WTC11 (cell line): ENCODE results near the gene LARGE1. TPM values are rescaled to one million over a fixed set of nuclear protein-coding genes. Genes with fewer than 3 reads are reported as not detected.

ENCODE experiments used
- ATAC-seq: fragments of 200-7000 bp; cut with Tn5 transposase; 2 replicates; pipeline ENCODE4 v1.10.0; 2021; ENCODE audit warnings: mild to moderate bottlenecking, moderate library complexity
- CTCF ChIA-PET: fragments of 300-600 bp; sonication (Branson Sonifier 250); formaldehyde crosslinking; loops from one replicate; lab custom pipeline; 2021; ENCODE audit warnings: antibody characterized with exemption; lab: Charles Lee
- POLR2A ChIA-PET: fragments of 350-600 bp; sonication (Branson Sonifier 250); formaldehyde crosslinking; loops from one replicate; lab custom pipeline; 2021; ENCODE audit warnings: antibody characterized with exemption; lab: Charles Lee
- DNase-seq: peaks from one replicate; pipeline ENCODE4 v3.0.0; 2021; ENCODE audit warnings: low spot score
- H3K27ac Mint-ChIP-seq: 2 replicates; pipeline ENCODE4 v1.8.0; 2021; ENCODE audit warnings: mixed read lengths
- H3K27me3 Mint-ChIP-seq: 2 replicates; pipeline ENCODE4 v1.8.0; 2021; ENCODE audit warnings: low read depth, mild to moderate bottlenecking, moderate library complexity, mixed read lengths
- H3K36me3 Mint-ChIP-seq: 2 replicates; pipeline ENCODE4 v1.8.0; 2021; ENCODE audit warnings: mixed read lengths
- H3K4me1 Mint-ChIP-seq: 2 replicates; pipeline ENCODE4 v1.8.0; 2022; ENCODE audit warnings: mixed read lengths
- H3K4me3 Mint-ChIP-seq: 2 replicates; pipeline ENCODE4 v1.8.0; 2021; ENCODE audit warnings: mild to moderate bottlenecking, moderate library complexity, mixed read lengths
- H3K9me3 Mint-ChIP-seq: 2 replicates; pipeline ENCODE4 v1.8.0; 2021; ENCODE audit warnings: mixed read lengths
- CREM ChIP-seq: sonication (generic); formaldehyde crosslinking; IDR thresholded peaks from 2 replicates; pipeline ENCODE4 v1.8.1; 2022; ENCODE audit warnings: mild to moderate bottlenecking, missing genetic modification reagents, moderate library complexity
- FOXJ3 ChIP-seq: sonication (generic); formaldehyde crosslinking; IDR thresholded peaks from 2 replicates; pipeline ENCODE4 v1.9.0; 2021; ENCODE audit warnings: missing genetic modification reagents, mild to moderate bottlenecking, borderline replicate concordance
- GTF2I ChIP-seq: fragments of 250-450 bp; sonication (Bioruptor Pico); conservative IDR thresholded peaks from 2 replicates; pipeline ENCODE4 v1.4.0; 2021; ENCODE audit warnings: mild to moderate bottlenecking
- HMGA2 ChIP-seq: fragments of 250-450 bp; sonication (Bioruptor Pico); IDR thresholded peaks from 2 replicates; pipeline ENCODE4 v1.4.0; 2021; ENCODE audit warnings: mild to moderate bottlenecking, moderate library complexity
- IRF2 ChIP-seq: sonication (generic); formaldehyde crosslinking; IDR thresholded peaks from 2 replicates; pipeline ENCODE4 v1.8.0; 2022; ENCODE audit warnings: low read depth, missing genetic modification reagents, borderline replicate concordance
- KAT7 ChIP-seq: sonication (generic); formaldehyde crosslinking; IDR thresholded peaks from 2 replicates; pipeline ENCODE4 v1.8.1; 2023; ENCODE audit warnings: missing genetic modification reagents, mild to moderate bottlenecking, borderline replicate concordance
- SMAD4 ChIP-seq: sonication (generic); formaldehyde crosslinking; IDR thresholded peaks from 2 replicates; pipeline ENCODE4 v1.8.0; 2022; ENCODE audit warnings: mild to moderate bottlenecking, missing genetic modification reagents
- SP1 ChIP-seq: sonication (generic); formaldehyde crosslinking; conservative IDR thresholded peaks from 2 replicates; pipeline ENCODE4 v1.8.1; 2022; ENCODE audit warnings: missing genetic modification reagents
- ZNF138 ChIP-seq: sonication (generic); formaldehyde crosslinking; conservative IDR thresholded peaks from 2 replicates; pipeline ENCODE4 v1.8.1; 2022; ENCODE audit warnings: mild to moderate bottlenecking, moderate library complexity, missing genetic modification reagents
- ZNF317 ChIP-seq: sonication (generic); formaldehyde crosslinking; IDR thresholded peaks from 2 replicates; pipeline ENCODE4 v1.8.1; 2023; ENCODE audit warnings: low read depth, mild to moderate bottlenecking, moderate library complexity, missing genetic modification reagents, borderline replicate concordance
- ZNF423 ChIP-seq: fragments of 250-450 bp; sonication (Bioruptor Pico); IDR thresholded peaks from 2 replicates; pipeline ENCODE4 v2.1.2; 2022; ENCODE audit warnings: mild to moderate bottlenecking, moderate library complexity
- total RNA-seq: library from RNA; stranded (reverse); gene quantifications from 3 replicates; pipeline ENCODE4 v1.2.3, GENCODE V29; 2021
- TF ChIP-seq, protein P1 (sequence below): fragments of 250-450 bp; sonication (Bioruptor Pico); IDR thresholded peaks from 2 replicates; pipeline ENCODE4 v1.9.0; 2021; ENCODE audit warnings: mild to moderate bottlenecking, borderline replicate concordance
- TF ChIP-seq, protein P2 (sequence below): sonication (generic); formaldehyde crosslinking; IDR thresholded peaks from 2 replicates; pipeline ENCODE4 v1.8.0; 2022; ENCODE audit warnings: mild to moderate bottlenecking, missing genetic modification reagents
- TF ChIP-seq, protein P3 (sequence below): sonication (generic); formaldehyde crosslinking; conservative IDR thresholded peaks from 2 replicates; pipeline ENCODE4 v1.8.1; 2022; ENCODE audit warnings: mild to moderate bottlenecking, missing genetic modification reagents
- TF ChIP-seq, protein P4 (sequence below): sonication (generic); formaldehyde crosslinking; IDR thresholded peaks from 2 replicates; pipeline ENCODE4 v1.8.0; 2023; ENCODE audit warnings: mild to moderate bottlenecking, missing genetic modification reagents
- TF ChIP-seq, protein P5 (sequence below): sonication (generic); formaldehyde crosslinking; IDR thresholded peaks from 2 replicates; pipeline ENCODE4 v1.8.0; 2023; ENCODE audit warnings: missing genetic modification reagents, mild to moderate bottlenecking, borderline replicate concordance
- TF ChIP-seq, protein P6 (sequence below): sonication (generic); formaldehyde crosslinking; IDR thresholded peaks from 2 replicates; pipeline ENCODE4 v1.8.1; 2023; ENCODE audit warnings: mild to moderate bottlenecking, missing genetic modification reagents
- TF ChIP-seq, protein P7 (sequence below): sonication (generic); formaldehyde crosslinking; IDR thresholded peaks from 2 replicates; pipeline ENCODE4 v1.8.1; 2023; ENCODE audit warnings: mild to moderate bottlenecking, missing genetic modification reagents

Gene LARGE1
- total RNA-seq, 1 experiment from 2014 or later = 72.6 TPM

DNA sequence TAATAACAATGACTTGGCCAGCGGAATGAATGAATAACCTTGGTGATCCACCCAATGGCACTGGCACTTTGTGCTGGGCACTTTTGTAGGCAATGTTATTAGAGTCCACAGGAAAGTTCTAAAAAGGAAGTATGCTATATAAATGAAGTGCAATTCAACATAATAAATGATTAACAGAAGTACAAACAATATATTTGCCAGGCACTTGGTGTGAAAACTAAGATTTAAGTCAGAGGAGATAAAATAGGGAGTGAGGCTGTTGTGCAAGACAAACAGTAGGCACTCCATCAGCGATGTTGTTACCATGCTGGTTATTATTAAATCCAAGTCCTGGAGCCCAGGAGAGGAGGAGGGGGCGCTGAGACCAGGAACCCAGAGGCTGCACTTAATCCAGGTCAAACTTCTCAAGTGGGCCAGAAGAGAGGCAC, 173.8 kb downstream of the LARGE1 start:
- POLR2A ChIA-PET = no interaction called here
- H3K9me3 Mint-ChIP-seq = peaks cover 9% of the 10 kb centered on the region
- peaks cover 16% of the 10 kb centered on the region for H3K36me3 Mint-ChIP-seq
- no peaks in the 10 kb centered on the region for H3K27me3 Mint-ChIP-seq
- no peak overlapping the region for H3K4me3 Mint-ChIP-seq
- no peak for DNase-seq
- peaks cover 14% of the 10 kb centered on the region; the same call in 1 of the 2 replicates for H3K4me1 Mint-ChIP-seq
- TF ChIP-seq FOXJ3 (no peak), CREM (no peak), SMAD4 (CRISPR knock-in tag) (no peak), IRF2 (CRISPR knock-in tag) (no peak)
- TF ChIP-seq, protein P1, sequence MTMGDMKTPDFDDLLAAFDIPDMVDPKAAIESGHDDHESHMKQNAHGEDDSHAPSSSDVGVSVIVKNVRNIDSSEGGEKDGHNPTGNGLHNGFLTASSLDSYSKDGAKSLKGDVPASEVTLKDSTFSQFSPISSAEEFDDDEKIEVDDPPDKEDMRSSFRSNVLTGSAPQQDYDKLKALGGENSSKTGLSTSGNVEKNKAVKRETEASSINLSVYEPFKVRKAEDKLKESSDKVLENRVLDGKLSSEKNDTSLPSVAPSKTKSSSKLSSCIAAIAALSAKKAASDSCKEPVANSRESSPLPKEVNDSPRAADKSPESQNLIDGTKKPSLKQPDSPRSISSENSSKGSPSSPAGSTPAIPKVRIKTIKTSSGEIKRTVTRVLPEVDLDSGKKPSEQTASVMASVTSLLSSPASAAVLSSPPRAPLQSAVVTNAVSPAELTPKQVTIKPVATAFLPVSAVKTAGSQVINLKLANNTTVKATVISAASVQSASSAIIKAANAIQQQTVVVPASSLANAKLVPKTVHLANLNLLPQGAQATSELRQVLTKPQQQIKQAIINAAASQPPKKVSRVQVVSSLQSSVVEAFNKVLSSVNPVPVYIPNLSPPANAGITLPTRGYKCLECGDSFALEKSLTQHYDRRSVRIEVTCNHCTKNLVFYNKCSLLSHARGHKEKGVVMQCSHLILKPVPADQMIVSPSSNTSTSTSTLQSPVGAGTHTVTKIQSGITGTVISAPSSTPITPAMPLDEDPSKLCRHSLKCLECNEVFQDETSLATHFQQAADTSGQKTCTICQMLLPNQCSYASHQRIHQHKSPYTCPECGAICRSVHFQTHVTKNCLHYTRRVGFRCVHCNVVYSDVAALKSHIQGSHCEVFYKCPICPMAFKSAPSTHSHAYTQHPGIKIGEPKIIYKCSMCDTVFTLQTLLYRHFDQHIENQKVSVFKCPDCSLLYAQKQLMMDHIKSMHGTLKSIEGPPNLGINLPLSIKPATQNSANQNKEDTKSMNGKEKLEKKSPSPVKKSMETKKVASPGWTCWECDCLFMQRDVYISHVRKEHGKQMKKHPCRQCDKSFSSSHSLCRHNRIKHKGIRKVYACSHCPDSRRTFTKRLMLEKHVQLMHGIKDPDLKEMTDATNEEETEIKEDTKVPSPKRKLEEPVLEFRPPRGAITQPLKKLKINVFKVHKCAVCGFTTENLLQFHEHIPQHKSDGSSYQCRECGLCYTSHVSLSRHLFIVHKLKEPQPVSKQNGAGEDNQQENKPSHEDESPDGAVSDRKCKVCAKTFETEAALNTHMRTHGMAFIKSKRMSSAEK = no peak
- TF ChIP-seq, protein P2, sequence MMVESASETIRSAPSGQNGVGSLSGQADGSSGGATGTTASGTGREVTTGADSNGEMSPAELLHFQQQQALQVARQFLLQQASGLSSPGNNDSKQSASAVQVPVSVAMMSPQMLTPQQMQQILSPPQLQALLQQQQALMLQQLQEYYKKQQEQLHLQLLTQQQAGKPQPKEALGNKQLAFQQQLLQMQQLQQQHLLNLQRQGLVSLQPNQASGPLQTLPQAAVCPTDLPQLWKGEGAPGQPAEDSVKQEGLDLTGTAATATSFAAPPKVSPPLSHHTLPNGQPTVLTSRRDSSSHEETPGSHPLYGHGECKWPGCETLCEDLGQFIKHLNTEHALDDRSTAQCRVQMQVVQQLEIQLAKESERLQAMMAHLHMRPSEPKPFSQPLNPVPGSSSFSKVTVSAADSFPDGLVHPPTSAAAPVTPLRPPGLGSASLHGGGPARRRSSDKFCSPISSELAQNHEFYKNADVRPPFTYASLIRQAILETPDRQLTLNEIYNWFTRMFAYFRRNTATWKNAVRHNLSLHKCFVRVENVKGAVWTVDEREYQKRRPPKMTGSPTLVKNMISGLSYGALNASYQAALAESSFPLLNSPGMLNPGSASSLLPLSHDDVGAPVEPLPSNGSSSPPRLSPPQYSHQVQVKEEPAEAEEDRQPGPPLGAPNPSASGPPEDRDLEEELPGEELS (CRISPR knock-in tag) = no peak
- TF ChIP-seq, all 79 proteins: peak for 0
- H3K27ac Mint-ChIP-seq = no peak overlapping the region
- CTCF ChIA-PET = no interaction called here
- no peak for ATAC-seq

DNA sequence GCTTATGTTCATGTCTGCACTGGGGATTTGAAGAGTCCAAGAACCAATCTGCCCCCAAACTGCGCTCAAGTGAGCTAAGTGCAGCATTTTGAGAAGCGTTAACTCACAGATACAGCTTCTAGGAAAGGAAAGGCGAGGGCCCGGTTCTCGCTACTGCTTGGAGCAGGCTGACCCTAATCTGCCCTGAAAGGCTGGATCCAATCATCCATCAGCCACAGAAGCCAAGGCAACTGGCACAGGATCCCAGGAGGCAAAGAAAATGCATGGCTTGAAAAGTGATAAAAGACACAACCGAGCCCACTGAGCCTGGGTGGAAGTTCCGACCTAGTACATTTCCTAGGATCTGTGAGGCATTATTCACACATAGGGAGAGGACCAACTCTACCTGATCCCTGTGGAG, 174.8 kb downstream of the LARGE1 start:
- H3K4me1 Mint-ChIP-seq = peaks cover 24% of the 10 kb centered on the region
- H3K36me3 Mint-ChIP-seq = peaks cover 16% of the 10 kb centered on the region
- no peaks in the 10 kb centered on the region for H3K27me3 Mint-ChIP-seq
- no peak overlapping the region; the same call in 1 of the 2 replicates for H3K27ac Mint-ChIP-seq
- ATAC-seq = no peak
- no peak for DNase-seq
- H3K9me3 Mint-ChIP-seq = peaks cover 9% of the 10 kb centered on the region
- ChIA-PET CTCF (no interaction called here), POLR2A (no interaction called here)
- no peak overlapping the region for H3K4me3 Mint-ChIP-seq
- TF ChIP-seq SP1 (CRISPR knock-in tag) (no peak), HMGA2 (CRISPR knock-in tag) (no peak), GTF2I (no peak), KAT7 (no peak), ZNF138 (CRISPR knock-in tag) (no peak), ZNF317 (no peak), ZNF423 (CRISPR knock-in tag) (no peak), SMAD4 (CRISPR knock-in tag) (no peak)
- TF ChIP-seq, protein P3, sequence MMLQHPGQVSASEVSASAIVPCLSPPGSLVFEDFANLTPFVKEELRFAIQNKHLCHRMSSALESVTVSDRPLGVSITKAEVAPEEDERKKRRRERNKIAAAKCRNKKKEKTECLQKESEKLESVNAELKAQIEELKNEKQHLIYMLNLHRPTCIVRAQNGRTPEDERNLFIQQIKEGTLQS (CRISPR knock-in tag) = no peak
- TF ChIP-seq, protein P4, sequence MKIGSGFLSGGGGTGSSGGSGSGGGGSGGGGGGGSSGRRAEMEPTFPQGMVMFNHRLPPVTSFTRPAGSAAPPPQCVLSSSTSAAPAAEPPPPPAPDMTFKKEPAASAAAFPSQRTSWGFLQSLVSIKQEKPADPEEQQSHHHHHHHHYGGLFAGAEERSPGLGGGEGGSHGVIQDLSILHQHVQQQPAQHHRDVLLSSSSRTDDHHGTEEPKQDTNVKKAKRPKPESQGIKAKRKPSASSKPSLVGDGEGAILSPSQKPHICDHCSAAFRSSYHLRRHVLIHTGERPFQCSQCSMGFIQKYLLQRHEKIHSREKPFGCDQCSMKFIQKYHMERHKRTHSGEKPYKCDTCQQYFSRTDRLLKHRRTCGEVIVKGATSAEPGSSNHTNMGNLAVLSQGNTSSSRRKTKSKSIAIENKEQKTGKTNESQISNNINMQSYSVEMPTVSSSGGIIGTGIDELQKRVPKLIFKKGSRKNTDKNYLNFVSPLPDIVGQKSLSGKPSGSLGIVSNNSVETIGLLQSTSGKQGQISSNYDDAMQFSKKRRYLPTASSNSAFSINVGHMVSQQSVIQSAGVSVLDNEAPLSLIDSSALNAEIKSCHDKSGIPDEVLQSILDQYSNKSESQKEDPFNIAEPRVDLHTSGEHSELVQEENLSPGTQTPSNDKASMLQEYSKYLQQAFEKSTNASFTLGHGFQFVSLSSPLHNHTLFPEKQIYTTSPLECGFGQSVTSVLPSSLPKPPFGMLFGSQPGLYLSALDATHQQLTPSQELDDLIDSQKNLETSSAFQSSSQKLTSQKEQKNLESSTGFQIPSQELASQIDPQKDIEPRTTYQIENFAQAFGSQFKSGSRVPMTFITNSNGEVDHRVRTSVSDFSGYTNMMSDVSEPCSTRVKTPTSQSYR (CRISPR knock-in tag) = no peak
- TF ChIP-seq, protein P5, sequence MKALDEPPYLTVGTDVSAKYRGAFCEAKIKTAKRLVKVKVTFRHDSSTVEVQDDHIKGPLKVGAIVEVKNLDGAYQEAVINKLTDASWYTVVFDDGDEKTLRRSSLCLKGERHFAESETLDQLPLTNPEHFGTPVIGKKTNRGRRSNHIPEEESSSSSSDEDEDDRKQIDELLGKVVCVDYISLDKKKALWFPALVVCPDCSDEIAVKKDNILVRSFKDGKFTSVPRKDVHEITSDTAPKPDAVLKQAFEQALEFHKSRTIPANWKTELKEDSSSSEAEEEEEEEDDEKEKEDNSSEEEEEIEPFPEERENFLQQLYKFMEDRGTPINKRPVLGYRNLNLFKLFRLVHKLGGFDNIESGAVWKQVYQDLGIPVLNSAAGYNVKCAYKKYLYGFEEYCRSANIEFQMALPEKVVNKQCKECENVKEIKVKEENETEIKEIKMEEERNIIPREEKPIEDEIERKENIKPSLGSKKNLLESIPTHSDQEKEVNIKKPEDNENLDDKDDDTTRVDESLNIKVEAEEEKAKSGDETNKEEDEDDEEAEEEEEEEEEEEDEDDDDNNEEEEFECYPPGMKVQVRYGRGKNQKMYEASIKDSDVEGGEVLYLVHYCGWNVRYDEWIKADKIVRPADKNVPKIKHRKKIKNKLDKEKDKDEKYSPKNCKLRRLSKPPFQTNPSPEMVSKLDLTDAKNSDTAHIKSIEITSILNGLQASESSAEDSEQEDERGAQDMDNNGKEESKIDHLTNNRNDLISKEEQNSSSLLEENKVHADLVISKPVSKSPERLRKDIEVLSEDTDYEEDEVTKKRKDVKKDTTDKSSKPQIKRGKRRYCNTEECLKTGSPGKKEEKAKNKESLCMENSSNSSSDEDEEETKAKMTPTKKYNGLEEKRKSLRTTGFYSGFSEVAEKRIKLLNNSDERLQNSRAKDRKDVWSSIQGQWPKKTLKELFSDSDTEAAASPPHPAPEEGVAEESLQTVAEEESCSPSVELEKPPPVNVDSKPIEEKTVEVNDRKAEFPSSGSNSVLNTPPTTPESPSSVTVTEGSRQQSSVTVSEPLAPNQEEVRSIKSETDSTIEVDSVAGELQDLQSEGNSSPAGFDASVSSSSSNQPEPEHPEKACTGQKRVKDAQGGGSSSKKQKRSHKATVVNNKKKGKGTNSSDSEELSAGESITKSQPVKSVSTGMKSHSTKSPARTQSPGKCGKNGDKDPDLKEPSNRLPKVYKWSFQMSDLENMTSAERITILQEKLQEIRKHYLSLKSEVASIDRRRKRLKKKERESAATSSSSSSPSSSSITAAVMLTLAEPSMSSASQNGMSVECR (CRISPR knock-in tag) = no peak
- TF ChIP-seq, protein P6, sequence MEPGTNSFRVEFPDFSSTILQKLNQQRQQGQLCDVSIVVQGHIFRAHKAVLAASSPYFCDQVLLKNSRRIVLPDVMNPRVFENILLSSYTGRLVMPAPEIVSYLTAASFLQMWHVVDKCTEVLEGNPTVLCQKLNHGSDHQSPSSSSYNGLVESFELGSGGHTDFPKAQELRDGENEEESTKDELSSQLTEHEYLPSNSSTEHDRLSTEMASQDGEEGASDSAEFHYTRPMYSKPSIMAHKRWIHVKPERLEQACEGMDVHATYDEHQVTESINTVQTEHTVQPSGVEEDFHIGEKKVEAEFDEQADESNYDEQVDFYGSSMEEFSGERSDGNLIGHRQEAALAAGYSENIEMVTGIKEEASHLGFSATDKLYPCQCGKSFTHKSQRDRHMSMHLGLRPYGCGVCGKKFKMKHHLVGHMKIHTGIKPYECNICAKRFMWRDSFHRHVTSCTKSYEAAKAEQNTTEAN = no peak
- TF ChIP-seq, protein P7, sequence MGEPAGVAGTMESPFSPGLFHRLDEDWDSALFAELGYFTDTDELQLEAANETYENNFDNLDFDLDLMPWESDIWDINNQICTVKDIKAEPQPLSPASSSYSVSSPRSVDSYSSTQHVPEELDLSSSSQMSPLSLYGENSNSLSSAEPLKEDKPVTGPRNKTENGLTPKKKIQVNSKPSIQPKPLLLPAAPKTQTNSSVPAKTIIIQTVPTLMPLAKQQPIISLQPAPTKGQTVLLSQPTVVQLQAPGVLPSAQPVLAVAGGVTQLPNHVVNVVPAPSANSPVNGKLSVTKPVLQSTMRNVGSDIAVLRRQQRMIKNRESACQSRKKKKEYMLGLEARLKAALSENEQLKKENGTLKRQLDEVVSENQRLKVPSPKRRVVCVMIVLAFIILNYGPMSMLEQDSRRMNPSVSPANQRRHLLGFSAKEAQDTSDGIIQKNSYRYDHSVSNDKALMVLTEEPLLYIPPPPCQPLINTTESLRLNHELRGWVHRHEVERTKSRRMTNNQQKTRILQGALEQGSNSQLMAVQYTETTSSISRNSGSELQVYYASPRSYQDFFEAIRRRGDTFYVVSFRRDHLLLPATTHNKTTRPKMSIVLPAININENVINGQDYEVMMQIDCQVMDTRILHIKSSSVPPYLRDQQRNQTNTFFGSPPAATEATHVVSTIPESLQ (CRISPR knock-in tag) = no peak
